A673 (cell line): ENCODE data around the gene THYN1. TPM values are rescaled to one million over a fixed set of nuclear protein-coding genes. Genes with fewer than 3 reads are reported as not detected.

Experiments used
- BruUV-seq: library from RNA; stranded (reverse); fragments of 400-500 nt; replicated peaks from 2 replicates; lab custom pipeline; 2021; lab: Mats Ljungman, UMichigan
- CTCF ChIA-PET: fragments of 300-600 bp; sonication (Branson Sonifier 250); formaldehyde crosslinking; loops from one replicate; lab custom pipeline; 2022; ENCODE audit warnings: antibody characterized with exemption; lab: Charles Lee
- POLR2A ChIA-PET: fragments of 300-600 bp; sonication (Branson Sonifier 250); formaldehyde crosslinking; loops from one replicate; lab custom pipeline; 2022; ENCODE audit warnings: antibody characterized with exemption; ENCODE audit not compliant: low non-redundant PET; lab: Charles Lee
- DNase-seq: peaks from one replicate; pipeline ENCODE4 v3.0.0-alpha.2; 2015; ENCODE audit warnings: low spot score
- H3K27ac ChIP-seq: fragments of 200-600 bp; sonication (generic); 2 replicates; pipeline ENCODE4 v1.5.1; 2016; ENCODE audit warnings: mixed run types, low read depth, mild to moderate bottlenecking, mixed read lengths, antibody characterized with exemption, low read length; ENCODE audit not compliant: poor library complexity, severe bottlenecking
- H3K27me3 ChIP-seq: fragments of 200-600 bp; sonication (generic); replicated peaks from 2 replicates; pipeline ENCODE4 v1.6.1; 2017; ENCODE audit warnings: mixed run types, low read depth, mild to moderate bottlenecking, mixed read lengths, antibody characterized with exemption, low read length; ENCODE audit not compliant: insufficient read depth, poor library complexity
- H3K36me3 ChIP-seq: fragments of 200-600 bp; sonication (generic); 2 replicates; pipeline ENCODE4 v1.6.1; 2016; ENCODE audit warnings: mixed run types, mild to moderate bottlenecking, mixed read lengths, antibody characterized with exemption, low read length; ENCODE audit not compliant: insufficient read depth, poor library complexity, severe bottlenecking
- H3K4me1 ChIP-seq: fragments of 200-600 bp; sonication (generic); 2 replicates; pipeline ENCODE4 v1.6.1; 2017; ENCODE audit warnings: mixed run types, mild to moderate bottlenecking, mixed read lengths, antibody characterized with exemption, low read length; ENCODE audit not compliant: insufficient read depth, poor library complexity, severe bottlenecking
- H3K4me3 ChIP-seq: fragments of 200-600 bp; sonication (generic); 2 replicates; pipeline ENCODE4 v1.5.1; 2016; ENCODE audit warnings: low read depth, mixed run types, mild to moderate bottlenecking, mixed read lengths, low read length; ENCODE audit not compliant: poor library complexity, severe bottlenecking
- H3K9me3 ChIP-seq: fragments of 200-600 bp; sonication (generic); 2 replicates; pipeline ENCODE4 v1.6.1; 2016; ENCODE audit warnings: mixed run types, low read depth, mild to moderate bottlenecking, mixed read lengths, antibody characterized with exemption, low read length; ENCODE audit not compliant: poor library complexity, severe bottlenecking
- CTCF ChIP-seq: fragments of 300-800, 200-600 bp; sonication (generic); conservative IDR thresholded peaks from 2 replicates; pipeline ENCODE4 v1.5.1; 2017; ENCODE audit warnings: low read depth, mild to moderate bottlenecking, antibody characterized with exemption, low read length, moderate library complexity, mixed read lengths
- EZH2 ChIP-seq: fragments of 200-600 bp; sonication (generic); IDR thresholded peaks from 2 replicates; pipeline ENCODE4 v1.6.1; 2017; ENCODE audit warnings: borderline replicate concordance, low read depth, mild to moderate bottlenecking, mixed read lengths, antibody characterized with exemption, low read length; ENCODE audit not compliant: poor library complexity, severe bottlenecking
- intact Hi-C: fragments of 100-400 bp; cut with micrococcal nuclease; formaldehyde crosslinking; loops from one replicate; pipeline ENCODE4 v1.10.0; 2022; ENCODE audit not compliant: unreplicated experiment
- total RNA-seq: library from RNA; stranded (reverse); gene quantifications from 2 replicates; pipeline ENCODE4 v1.2.3, GENCODE V29; 2021

Gene THYN1
- total RNA-seq, 1 experiment from 2014 or later: 57.2 TPM

- H3K27me3 ChIP-seq: no peaks in the 10 kb centered on the region
- no peaks in the 10 kb centered on the region for H3K9me3 ChIP-seq
- no peak for DNase-seq
- H3K36me3 ChIP-seq: peaks cover 33% of the 10 kb centered on the region
- no peak for TF ChIP-seq EZH2
- no peak for TF ChIP-seq CTCF
- H3K4me3 ChIP-seq: no peak overlapping the region
- intact Hi-C loops: no loop called here
- no peaks in the 10 kb centered on the region for H3K4me1 ChIP-seq
- no TSS peak for BruUV-seq
- no peak overlapping the region for H3K27ac ChIP-seq
- ChIA-PET POLR2A (no interaction called here), CTCF (no interaction called here)
Observed at GRCh38 chr11:134242376-134242775, 10.8 kb downstream of the THYN1 start.

- BruUV-seq: no TSS peak
- CTCF ChIA-PET: no interaction called here
- POLR2A ChIA-PET: no interaction called here
Observed at GRCh38 chr11:134240592-134240991, 12.6 kb downstream of the THYN1 start.

GRCh38 chr11:134238956-134239355, 14.2 kb downstream of the THYN1 start:
- intact Hi-C loops: no loop called here
- Histone ChIP-seq H3K4me3 (no peak overlapping the region), H3K4me1 (no peaks in the 10 kb centered on the region), H3K27ac (no peak overlapping the region), H3K9me3 (no peaks in the 10 kb centered on the region), H3K27me3 (no peaks in the 10 kb centered on the region), H3K36me3 (peaks cover 20% of the 10 kb centered on the region)
- CTCF ChIA-PET: no interaction called here
- POLR2A ChIA-PET: no interaction called here
- no TSS peak for BruUV-seq
- no peak for DNase-seq
- TF ChIP-seq CTCF (no peak), EZH2 (no peak)

More at GRCh38 chr11:134240592-134240991, 12.6 kb downstream of the THYN1 start:
- Histone ChIP-seq H3K9me3 (no peaks in the 10 kb centered on the region), H3K4me1 (no peaks in the 10 kb centered on the region), H3K36me3 (peaks cover 30% of the 10 kb centered on the region), H3K27me3 (no peaks in the 10 kb centered on the region), H3K27ac (no peak overlapping the region), H3K4me3 (no peak overlapping the region)
- intact Hi-C loops: no loop called here
- no peak for DNase-seq
- TF ChIP-seq EZH2 (no peak), CTCF (no peak)
